Ascending aorta (tissue), 2 donors: ENCODE data around the gene GNAQ. TPM values are rescaled to one million over a fixed set of nuclear protein-coding genes. Genes with fewer than 3 reads are reported as not detected.

ENCODE experiments used
- DNase-seq, 2 donors: peaks; one replicate each; pipeline ENCODE4 v3.0.0-alpha.2; 2019; ENCODE audit warnings: low spot score in 2 of 2
- H3K27ac ChIP-seq, 2 donors: fragments of 200-600 bp; sonication (generic); one replicate each; pipeline ENCODE4 v1.5.1; 2016 to 2017; ENCODE audit warnings: mild to moderate bottlenecking in 1 of 2
- H3K27me3 ChIP-seq: fragments of 200-600 bp; sonication (generic); one replicate; pipeline ENCODE4 v1.5.1; 2017
- H3K36me3 ChIP-seq, 2 donors: fragments of 200-600 bp; sonication (generic); one replicate each; pipeline ENCODE4 v1.5.1; 2016
- H3K4me1 ChIP-seq, 2 donors: fragments of 200-600 bp; sonication (generic); one replicate each; pipeline ENCODE4 v1.5.1; 2016 to 2017; ENCODE audit warnings: mild to moderate bottlenecking in 1 of 2
- H3K4me3 ChIP-seq, 2 donors: fragments of 200-600 bp; sonication (generic); one replicate each; pipeline ENCODE4 v1.5.1; 2016 to 2017; ENCODE audit warnings: mild to moderate bottlenecking in 1 of 2
- H3K9me3 ChIP-seq, 2 donors: fragments of 200-600 bp; sonication (generic); one replicate each; pipeline ENCODE4 v1.5.1; 2016
- intact Hi-C: fragments of 100-400 bp; cut with DNase I; formaldehyde crosslinking; loops from one replicate; pipeline ENCODE4 v1.15.1; 2023
- total RNA-seq: library from RNA; depleted of rRNA; stranded (reverse); fragments of >200 nt; gene quantifications from one replicate; pipeline ENCODE4 v1.1.0, GENCODE V29; 2016
- TF ChIP-seq, protein P1 (sequence below), 3 experiments: fragments of 200-600 bp in 2 of 3; fragments of 450-650 bp in 1 of 3; sonication (generic) in 2 of 3; IDR thresholded peaks; one replicate each; pipeline ENCODE4 v1.5.1; 2016 to 2019; ENCODE audit warnings: antibody characterized with exemption in 3 of 3, mild to moderate bottlenecking in 1 of 3, moderate library complexity in 1 of 3

The GNAQ gene
- total RNA-seq, result 29.2 TPM

- Histone ChIP-seq H3K36me3 (no peaks in the 10 kb centered on the region), H3K27me3 (no peaks in the 10 kb centered on the region), H3K27ac (peak within 1 kb of the TSS; percentile 91 to 98), H3K4me3 (peak within 1 kb of the TSS; percentile 88 to 95), H3K9me3 (no peaks in the 10 kb centered on the region), H3K4me1 (peaks cover 0 to 19% of the 10 kb centered on the region in 2 donors)
- intact Hi-C loops, result loop anchor here (5.0 to 10.0 kb wide), 6 partner anchors 84 to 857 kb away; partner anchors contain the start of genes GNA14 and VPS13A
- TF ChIP-seq, protein P1, sequence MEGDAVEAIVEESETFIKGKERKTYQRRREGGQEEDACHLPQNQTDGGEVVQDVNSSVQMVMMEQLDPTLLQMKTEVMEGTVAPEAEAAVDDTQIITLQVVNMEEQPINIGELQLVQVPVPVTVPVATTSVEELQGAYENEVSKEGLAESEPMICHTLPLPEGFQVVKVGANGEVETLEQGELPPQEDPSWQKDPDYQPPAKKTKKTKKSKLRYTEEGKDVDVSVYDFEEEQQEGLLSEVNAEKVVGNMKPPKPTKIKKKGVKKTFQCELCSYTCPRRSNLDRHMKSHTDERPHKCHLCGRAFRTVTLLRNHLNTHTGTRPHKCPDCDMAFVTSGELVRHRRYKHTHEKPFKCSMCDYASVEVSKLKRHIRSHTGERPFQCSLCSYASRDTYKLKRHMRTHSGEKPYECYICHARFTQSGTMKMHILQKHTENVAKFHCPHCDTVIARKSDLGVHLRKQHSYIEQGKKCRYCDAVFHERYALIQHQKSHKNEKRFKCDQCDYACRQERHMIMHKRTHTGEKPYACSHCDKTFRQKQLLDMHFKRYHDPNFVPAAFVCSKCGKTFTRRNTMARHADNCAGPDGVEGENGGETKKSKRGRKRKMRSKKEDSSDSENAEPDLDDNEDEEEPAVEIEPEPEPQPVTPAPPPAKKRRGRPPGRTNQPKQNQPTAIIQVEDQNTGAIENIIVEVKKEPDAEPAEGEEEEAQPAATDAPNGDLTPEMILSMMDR (IDR thresholded peaks at IDR 0.05), result no peak
- DNase-seq, result no peak
Measured at GRCh38 chr9:78031444-78031892, at the start of gene GNAQ. TSS of gene GNAQ (minus strand) at chr9:78031811. CDS start at chr9:78031235, 576 bp downstream.

DNA sequence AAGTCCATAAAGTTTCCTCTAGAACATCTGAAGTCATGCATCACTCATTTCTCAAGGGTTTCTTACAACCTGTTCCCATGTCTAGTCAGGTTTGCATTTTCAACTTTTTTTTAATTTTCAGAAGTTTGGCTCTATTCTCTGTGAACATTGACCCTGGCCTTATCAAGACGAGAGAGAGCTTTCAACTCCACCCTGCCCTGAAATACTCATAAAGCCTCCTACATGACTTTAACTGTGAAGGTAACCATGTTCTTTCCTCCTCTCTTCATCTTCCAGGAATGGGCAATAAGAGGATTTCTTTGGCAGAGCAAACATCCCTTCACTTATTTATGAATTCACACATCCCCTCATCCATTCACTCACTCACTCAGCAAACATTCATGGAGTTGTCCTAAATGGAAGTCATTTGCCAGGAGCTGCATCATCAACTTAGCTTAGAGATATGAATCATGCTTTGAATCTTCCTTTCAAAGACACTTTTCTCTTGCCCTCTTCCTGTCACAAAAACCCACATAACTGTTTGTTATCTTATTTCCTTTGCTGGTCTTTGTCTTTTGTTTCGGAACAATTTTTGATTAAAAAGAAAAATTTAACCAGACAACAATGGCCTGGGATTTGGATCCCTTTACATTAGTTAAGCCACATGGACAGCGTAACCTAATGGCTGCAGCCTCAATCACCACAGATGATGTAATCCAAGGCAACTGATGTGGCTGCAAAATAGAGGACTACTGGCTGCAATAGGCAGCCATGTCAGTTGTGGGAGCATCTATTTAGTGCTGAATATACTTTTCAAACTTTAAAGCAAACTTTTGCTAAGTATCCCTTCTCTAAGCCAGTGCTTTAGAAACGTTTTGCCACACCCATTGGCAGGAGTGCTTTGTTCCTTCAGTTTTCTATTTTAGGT is 43.0 kb upstream of the GNAQ start:
- no peaks in the 10 kb centered on the region for H3K36me3 ChIP-seq
- H3K27ac ChIP-seq, result no peak overlapping the region
- TF ChIP-seq, protein P1 (IDR thresholded peaks at IDR 0.05), result no peak
- intact Hi-C loops, result no loop called here
- H3K9me3 ChIP-seq, result no peaks in the 10 kb centered on the region
- H3K4me3 ChIP-seq, result no peak overlapping the region
- no peaks in the 10 kb centered on the region for H3K27me3 ChIP-seq
- no peak for DNase-seq
- no peaks in the 10 kb centered on the region for H3K4me1 ChIP-seq

DNA sequence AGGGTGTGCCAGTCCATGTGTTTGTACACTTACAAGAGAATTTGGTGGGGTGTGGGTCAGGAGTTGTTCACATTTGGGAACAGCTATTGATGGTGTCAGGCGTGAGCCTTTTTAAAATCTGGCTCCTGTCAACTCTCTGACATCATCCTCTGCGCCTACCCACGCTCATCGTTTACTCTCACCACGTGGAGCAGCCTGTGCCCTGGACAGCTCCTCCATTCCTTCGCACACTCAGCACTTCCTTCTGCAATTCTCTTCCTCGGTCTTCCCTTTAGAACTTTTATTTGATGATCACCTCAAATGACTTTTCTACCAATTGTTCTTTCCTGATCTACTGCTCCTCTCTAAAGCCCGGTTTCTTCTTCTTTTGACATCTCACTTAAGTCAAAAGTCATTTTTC is 42.1 kb upstream of the GNAQ start:
- no peak overlapping the region for H3K27ac ChIP-seq
- H3K36me3 ChIP-seq, result no peaks in the 10 kb centered on the region
- H3K27me3 ChIP-seq, result no peaks in the 10 kb centered on the region
- TF ChIP-seq, protein P1 (IDR thresholded peaks at IDR 0.05), result no peak
- intact Hi-C loops, result no loop called here
- H3K4me3 ChIP-seq, result no peak overlapping the region
- DNase-seq, result no peak
- no peaks in the 10 kb centered on the region for H3K4me1 ChIP-seq
- H3K9me3 ChIP-seq, result no peaks in the 10 kb centered on the region

- intact Hi-C loops, result no loop called here
- H3K27me3 ChIP-seq, result no peaks in the 10 kb centered on the region
Measured at GRCh38 chr9:78072586-78073199, 41.1 kb upstream of the GNAQ start.

DNA sequence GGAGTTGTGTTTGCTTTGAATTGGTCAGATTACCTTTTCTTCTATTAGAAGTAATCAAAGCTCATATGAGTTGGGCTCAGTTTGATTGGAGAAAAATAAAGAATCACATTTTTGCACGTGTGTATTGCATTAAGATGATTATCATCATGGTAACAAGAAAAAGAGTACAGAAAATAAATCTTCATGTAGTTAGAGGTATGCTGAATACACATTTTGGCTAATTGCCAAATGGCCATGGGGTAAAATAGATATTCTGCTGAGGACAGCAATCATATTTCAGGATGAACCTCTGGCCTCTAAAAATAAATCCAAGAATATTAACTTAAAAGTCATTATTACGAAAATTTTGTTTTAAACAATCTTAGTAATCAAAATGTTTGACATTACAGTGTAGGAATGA is 38.9 kb upstream of the GNAQ start:
- no peaks in the 10 kb centered on the region for H3K4me1 ChIP-seq
- H3K9me3 ChIP-seq, result no peaks in the 10 kb centered on the region
- intact Hi-C loops, result no loop called here
- TF ChIP-seq, protein P1 (IDR thresholded peaks at IDR 0.05), result no peak
- H3K4me3 ChIP-seq, result no peak overlapping the region
- no peaks in the 10 kb centered on the region for H3K27me3 ChIP-seq
- no peak overlapping the region for H3K27ac ChIP-seq
- DNase-seq, result no peak
- H3K36me3 ChIP-seq, result no peaks in the 10 kb centered on the region

More at GRCh38 chr9:78072586-78073199, 41.1 kb upstream of the GNAQ start:
- Histone ChIP-seq H3K9me3 (no peaks in the 10 kb centered on the region), H3K4me3 (no peak overlapping the region), H3K36me3 (no peaks in the 10 kb centered on the region), H3K27ac (no peak overlapping the region), H3K4me1 (no peaks in the 10 kb centered on the region)
- DNase-seq, result no peak
- TF ChIP-seq, protein P1 (IDR thresholded peaks at IDR 0.05), result no peak
